Measurements from ENCODE around the gene NELL1. TPM values are rescaled to one million over a fixed set of nuclear protein-coding genes. Genes with fewer than 3 reads are reported as not detected.
A peak's percentile ranks its signal among the peaks of the same experiment; 100 is the strongest.
"Not testable (repeated sequence)": the region's sequence is repeated elsewhere in the genome, so short reads cannot be mapped to it uniquely, and the experiment has no call there.

NELL1 gene
- total RNA-seq, 1 donor from 2014 or later, result 0.29 TPM

DNA sequence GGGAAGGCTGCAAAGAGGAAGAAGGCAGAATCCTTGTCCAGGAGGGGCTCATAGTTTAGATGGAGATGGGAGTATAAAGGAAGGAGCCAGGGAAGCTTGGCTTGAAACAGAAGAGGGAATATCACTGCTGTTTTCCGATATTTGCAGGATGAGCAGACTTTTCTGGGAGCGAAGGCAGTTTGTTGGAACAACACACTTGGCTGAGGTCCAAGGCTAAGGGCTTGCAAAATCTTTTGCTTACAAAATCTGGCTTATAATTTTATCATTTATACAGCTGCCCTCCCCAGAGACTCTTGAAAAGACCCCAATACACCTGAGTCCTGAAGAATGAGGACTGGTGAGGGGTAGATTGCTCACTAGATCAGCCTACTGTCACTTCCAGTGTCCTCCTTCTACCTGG lies 174.8 kb downstream of the NELL1 start:
- TF ChIP-seq CTCF (IDR thresholded peaks at IDR 0.05; ENCODE audit: partially characterized antibody, unreplicated experiment), result no peak
- no peak overlapping the region for H3K4me3 Mint-ChIP-seq (ENCODE audit: unreplicated experiment)
- no peaks in the 10 kb centered on the region for H3K9me3 Mint-ChIP-seq (ENCODE audit: unreplicated experiment)
- H3K36me3 Mint-ChIP-seq (ENCODE audit: unreplicated experiment), result no peaks in the 10 kb centered on the region
- H3K4me1 Mint-ChIP-seq (ENCODE audit: low read depth, unreplicated experiment), result no peaks in the 10 kb centered on the region
- no peak for DNase-seq
- no peaks in the 10 kb centered on the region for H3K27me3 Mint-ChIP-seq (ENCODE audit: unreplicated experiment)
- no peak overlapping the region for H3K27ac Mint-ChIP-seq (ENCODE audit: unreplicated experiment)

GRCh38 chr11:20844630-20845029 lies 175.2 kb downstream of the NELL1 start:
- no peak for DNase-seq
- no peak for TF ChIP-seq CTCF (IDR thresholded peaks at IDR 0.05; ENCODE audit: partially characterized antibody, unreplicated experiment)
- no peaks in the 10 kb centered on the region for H3K4me1 Mint-ChIP-seq (ENCODE audit: low read depth, unreplicated experiment)
- no peaks in the 10 kb centered on the region for H3K36me3 Mint-ChIP-seq (ENCODE audit: unreplicated experiment)
- H3K27me3 Mint-ChIP-seq (ENCODE audit: unreplicated experiment), result no peaks in the 10 kb centered on the region
- no peak overlapping the region for H3K4me3 Mint-ChIP-seq (ENCODE audit: unreplicated experiment)
- H3K9me3 Mint-ChIP-seq (ENCODE audit: unreplicated experiment), result no peaks in the 10 kb centered on the region
- no peak overlapping the region for H3K27ac Mint-ChIP-seq (ENCODE audit: unreplicated experiment)

DNA sequence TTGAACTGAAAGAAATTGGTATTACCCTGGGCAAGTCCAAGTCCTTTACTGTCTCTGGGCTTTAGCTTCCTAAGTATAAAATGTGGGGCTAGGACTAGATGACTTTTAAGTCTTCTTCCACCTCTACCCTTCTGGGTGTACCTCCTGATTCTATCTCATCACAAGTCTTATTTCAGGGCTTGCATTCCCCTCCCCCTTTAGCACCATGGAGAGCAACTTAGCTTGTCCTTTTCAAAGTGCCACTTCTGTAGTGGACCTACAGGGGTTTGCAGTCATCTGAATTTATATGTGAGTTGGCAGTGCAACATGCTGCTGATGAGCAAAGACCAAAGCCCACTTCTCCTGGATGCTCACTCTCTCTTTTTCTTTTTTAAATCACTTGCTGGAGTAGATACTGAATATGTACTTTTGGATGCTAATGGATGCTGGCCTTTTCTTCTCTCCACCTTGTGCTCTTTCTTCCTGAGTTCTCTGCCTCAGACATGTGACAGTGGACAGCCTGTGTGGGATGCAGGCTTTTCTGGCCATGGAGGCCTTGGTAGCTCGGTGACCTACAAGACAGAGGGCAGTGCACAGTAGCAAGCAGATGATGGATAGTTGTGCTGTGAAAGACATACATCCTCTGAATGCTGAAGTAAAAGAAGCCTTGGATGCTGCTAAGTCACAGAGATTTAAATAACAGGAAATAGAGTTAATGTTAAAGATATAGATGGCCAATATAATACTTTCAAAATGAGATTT lies 185.0 kb downstream of the NELL1 start:
- TF ChIP-seq CTCF (IDR thresholded peaks at IDR 0.05; ENCODE audit: partially characterized antibody, unreplicated experiment), result no peak
- Mint-ChIP-seq H3K27me3 (ENCODE audit: unreplicated experiment) (peaks cover 1% of the 10 kb centered on the region), H3K27ac (ENCODE audit: unreplicated experiment) (no peak overlapping the region), H3K4me1 (ENCODE audit: low read depth, unreplicated experiment) (no peaks in the 10 kb centered on the region), H3K4me3 (ENCODE audit: unreplicated experiment) (no peak overlapping the region), H3K9me3 (ENCODE audit: unreplicated experiment) (no peaks in the 10 kb centered on the region), H3K36me3 (ENCODE audit: unreplicated experiment) (no peaks in the 10 kb centered on the region)
- no peak for DNase-seq

DNA sequence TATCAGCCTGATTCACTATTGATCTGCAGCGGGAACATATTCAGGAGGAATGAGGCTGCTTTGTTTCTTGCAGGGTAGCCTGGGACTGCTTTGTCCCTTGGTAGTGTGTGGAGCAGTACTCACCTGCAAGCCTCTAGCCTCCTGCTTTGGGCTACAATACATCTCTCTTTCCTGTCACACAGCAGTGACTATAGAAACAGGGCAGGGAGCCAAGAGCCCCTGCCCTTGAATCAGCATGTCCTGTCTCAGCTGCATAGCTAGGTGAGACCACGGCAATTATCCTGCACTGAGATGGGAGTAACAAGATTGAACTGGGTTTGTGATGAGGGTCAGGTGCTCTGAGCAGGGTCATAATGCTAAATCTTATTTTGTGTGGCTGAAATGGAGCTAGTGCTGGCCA lies 191.9 kb downstream of the NELL1 start:
- DNase-seq, result no peak
- Mint-ChIP-seq H3K9me3 (ENCODE audit: unreplicated experiment) (no peaks in the 10 kb centered on the region), H3K4me1 (ENCODE audit: low read depth, unreplicated experiment) (no peaks in the 10 kb centered on the region), H3K4me3 (ENCODE audit: unreplicated experiment) (no peak overlapping the region), H3K36me3 (ENCODE audit: unreplicated experiment) (no peaks in the 10 kb centered on the region), H3K27ac (ENCODE audit: unreplicated experiment) (no peak overlapping the region), H3K27me3 (ENCODE audit: unreplicated experiment) (no peaks in the 10 kb centered on the region)
- TF ChIP-seq CTCF (IDR thresholded peaks at IDR 0.05; ENCODE audit: partially characterized antibody, unreplicated experiment), result no peak

DNA sequence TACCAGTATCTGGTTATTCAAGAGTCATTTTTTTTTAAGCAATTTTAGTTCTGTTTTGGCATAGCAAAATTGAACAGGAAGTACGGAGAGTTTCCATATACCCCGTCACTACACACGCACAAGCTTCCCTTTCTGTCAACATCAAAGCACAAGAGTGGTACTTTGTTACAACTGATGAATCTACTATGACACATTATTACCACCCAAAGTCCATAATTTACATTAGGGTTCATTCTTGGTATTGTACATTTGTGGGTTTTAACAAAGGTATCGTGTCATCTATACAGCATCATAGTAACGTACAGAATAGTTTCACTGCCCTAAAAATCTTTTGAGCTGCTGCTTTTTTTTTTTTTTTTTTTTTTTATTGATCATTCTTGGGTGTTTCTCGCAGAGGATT lies 192.9 kb downstream of the NELL1 start:
- H3K36me3 Mint-ChIP-seq (ENCODE audit: unreplicated experiment); DNase-seq; H3K27me3 Mint-ChIP-seq (ENCODE audit: unreplicated experiment); H3K4me3 Mint-ChIP-seq (ENCODE audit: unreplicated experiment); H3K9me3 Mint-ChIP-seq (ENCODE audit: unreplicated experiment); H3K4me1 Mint-ChIP-seq (ENCODE audit: low read depth, unreplicated experiment): not testable (repeated sequence)
- peak overlapping the region; percentile 34 for H3K27ac Mint-ChIP-seq (ENCODE audit: unreplicated experiment)
